GM18907 (cell line): ENCODE data around the gene P2RX2.

Experiments
- ATAC-seq: cut with Tn5 transposase; IDR thresholded peaks from one replicate; pipeline ENCODE4 v1.9.1; 2021; ENCODE audit warnings: mild to moderate bottlenecking, moderate library complexity; ENCODE audit not compliant: unreplicated experiment

P2RX2 gene

DNA sequence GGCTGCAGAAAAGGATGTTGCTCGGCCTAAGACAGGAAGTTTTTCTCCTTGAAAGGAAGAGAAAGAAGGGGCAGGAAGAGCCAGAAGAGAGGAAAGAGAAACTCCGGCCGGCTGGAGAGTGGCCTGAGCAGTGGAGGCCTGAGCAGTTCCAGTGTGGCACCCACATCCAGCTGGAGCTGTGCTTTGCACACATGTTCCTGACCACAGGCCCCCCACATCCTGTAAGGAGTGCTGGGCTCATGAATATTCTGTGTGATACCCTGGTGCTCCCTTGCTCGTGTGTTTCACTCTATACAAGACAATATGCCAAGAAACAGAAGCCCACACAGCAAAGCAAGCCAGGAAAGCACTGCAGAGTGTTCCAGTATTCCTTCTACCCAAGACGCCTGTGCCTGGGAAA, 41.5 kb downstream of the P2RX2 start:
- no peak for ATAC-seq

DNA sequence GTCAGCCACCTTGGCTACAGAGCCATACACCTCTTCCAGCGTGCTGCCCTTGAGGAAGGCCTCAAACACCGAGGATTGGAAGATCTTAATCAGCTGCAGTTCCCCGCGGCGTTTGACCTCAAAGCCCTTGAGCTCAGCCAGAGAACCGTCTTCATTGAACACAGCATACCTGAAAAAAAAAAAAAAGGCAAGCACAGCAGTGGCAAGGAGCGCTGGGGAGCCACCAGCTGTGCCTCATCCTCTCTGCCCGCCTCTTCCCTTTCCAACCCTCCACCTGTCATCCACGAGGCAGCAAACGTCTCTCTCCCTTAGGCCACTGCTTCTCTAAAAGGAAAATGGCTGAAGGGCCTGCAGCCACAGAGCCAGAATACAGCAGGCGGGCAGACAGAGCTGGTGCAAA, 42.4 kb downstream of the P2RX2 start:
- ATAC-seq, result no peak

DNA sequence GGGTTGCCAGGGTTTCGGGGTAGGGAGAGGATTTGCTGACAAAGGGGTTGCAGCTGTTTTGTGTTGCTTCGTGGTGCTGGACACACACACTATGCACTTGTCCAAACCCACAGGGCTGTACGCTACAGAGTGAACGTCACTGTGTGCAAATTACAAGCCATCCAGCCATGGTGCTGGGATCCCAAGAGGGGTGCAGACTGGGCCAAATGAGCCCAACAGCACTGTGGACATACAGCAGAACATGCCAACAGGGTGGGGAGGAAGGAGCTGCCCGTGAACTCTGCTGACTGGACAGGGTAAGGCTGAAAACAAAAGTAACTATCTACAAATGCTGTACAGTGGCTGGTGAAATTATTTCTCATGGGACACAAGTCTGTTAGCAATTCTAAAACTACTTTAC, 43.4 kb downstream of the P2RX2 start:
- ATAC-seq, result no peak

DNA sequence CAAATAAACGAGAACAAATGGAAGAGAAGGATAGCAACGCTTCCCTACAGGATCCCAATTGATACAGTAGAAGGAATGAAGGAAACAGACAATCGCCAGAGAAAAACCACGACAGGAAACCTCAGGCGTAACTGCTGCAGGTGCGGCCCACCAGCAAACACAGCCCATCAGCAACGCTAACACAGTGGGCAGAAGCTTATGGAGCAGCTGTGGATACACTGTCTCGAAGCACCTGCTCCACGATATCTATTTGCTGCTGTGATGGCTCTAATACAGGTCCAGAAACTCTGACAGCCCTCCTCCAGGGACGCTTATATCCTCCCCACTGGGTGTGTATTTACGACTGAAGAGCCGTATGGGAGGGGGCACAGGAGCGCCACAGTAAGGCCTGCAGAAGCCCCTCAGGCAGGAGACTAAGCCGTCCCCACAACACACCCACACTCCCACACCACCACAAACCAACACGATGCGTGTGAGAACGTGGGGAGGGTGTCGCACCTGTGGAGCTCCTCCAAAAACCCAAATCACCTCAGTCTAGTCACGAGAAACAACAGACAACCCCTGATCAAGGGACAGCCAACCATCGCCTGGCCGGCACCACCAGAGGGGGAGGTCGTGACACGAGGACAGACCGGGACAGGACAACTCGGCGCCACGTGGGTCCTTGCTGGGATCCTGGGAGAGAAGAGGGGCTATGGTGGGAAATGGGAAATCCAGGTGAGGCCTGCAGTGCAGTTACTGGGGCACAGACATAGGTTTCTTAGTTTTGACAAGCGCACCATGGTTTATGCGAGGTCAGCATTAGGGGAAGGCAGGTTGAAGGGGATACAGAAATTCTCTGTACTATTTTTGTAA, 44.6 kb downstream of the P2RX2 start:
- ATAC-seq, result no peak

DNA sequence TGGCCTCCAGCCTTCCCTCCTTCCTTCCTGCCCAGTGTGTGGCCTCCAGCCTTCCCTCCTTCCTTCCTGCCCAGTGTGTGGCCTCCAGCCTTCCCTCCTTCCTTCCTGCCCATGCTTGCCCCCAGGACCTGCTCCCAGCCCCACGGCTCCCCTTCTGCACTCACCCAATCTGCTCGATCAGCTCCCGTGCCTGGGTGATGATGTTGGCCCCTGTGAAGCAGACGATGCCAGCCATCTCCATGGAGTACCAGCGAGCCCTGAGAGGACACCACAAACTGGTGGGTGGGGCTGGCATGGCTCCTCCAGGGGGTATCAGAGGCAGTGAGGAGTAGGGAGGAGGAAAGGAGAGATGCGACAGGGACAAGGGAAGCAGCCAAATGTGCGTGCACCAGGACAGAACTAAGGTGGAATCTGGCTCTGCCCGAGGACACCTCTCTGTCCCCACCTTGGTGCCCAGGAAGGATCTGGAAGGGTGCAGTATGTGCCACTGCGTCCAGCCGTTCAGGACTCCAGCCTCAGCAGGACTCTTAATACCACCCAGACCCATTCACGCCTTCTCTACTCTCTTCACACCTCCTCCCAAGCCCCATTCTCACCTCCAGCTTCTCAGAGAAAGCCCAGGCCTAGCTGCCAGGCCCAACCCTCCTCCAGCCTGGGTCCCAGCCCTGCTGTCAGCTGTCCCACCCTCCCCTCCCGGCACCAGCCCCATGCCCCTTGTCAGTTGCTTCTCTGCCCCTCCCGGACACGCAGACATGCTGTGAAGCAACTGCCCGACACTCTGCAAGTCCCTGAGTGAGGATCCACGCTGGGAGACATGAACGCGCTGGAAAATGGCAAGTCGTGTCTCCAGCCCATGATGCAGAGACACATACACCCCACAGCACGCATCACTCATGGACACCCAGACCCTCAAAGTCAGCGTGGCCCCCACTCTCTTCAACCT, 45.9 kb downstream of the P2RX2 start:
- ATAC-seq, result no peak

DNA sequence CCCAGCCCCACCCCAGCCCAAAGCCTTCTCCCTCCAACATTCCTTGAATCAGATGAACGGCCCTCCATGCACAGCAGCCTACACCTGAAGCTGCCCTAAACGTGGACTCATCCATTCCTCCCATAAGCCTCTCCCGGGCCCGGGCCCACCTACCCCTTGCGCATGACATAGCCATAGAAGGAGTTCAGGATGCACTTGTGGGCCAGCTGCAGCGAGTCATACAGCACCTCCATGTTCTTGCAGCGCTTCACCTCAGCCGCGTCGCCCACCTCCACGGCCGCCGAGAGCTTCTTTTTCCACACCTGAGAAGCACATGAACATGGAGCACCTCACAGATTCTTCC, 46.5 kb downstream of the P2RX2 start:
- no peak for ATAC-seq

DNA sequence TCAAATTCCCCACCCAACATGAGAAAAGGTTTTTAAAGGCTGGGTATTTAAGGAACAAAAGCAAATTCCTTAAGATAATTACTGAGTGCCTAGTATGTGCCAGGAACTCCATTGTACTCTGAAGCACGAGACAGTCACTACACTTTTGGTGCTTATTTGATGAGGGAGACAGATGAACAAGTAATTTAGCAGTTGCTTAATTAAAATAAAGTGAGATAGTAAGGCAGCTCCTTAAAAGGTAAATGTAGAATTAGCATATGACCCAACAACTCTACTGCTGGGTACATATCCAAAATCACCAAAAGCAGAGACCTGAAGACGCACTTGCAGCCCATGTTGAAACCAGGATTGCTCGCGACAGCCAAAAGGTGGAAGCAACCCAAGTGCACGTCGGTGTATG, 47.2 kb downstream of the P2RX2 start:
- ATAC-seq, result no peak

DNA sequence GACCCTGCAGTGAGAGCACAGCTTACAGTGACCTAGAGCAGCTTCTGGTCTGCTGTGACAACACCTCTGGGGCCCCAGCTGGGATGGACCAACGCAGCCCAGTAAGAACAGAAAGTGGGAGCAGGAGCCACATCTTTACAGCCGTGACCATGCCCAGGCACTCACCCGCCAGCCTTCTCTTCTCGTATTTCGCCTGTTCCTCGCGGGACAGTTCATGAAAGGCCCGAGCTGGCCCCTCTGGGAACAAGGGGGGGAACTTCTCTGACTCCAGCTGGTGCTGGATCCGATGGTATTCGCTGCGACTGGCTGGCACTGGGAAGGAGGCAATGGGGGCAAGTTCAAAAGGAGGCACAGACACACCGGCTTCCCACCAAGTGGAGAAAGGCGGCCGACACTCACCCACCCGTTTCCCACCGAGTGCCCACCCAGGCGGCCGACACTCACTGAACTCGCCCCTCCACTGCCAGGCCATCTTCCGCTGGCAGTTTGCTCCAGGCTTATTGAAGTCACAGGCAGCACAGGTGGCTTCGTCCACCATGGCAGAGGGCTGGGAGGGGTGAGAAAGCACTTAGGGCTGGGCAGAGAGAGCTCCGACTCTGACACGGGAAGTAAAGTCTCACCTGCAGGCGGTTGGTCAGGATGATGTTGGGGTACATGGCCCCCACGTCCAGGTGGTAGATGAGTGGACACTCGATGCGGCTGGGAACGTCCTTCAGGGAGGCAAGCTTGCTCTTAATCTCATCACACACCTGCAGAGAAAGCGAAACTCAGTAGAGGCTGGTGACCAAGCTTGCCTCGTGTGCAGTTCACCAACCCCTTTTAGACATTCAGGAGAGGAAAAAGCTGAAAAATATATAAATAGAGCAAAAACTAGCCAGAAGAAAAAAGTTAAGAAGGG, 49.9 kb downstream of the P2RX2 start:
- ATAC-seq, result no peak

DNA sequence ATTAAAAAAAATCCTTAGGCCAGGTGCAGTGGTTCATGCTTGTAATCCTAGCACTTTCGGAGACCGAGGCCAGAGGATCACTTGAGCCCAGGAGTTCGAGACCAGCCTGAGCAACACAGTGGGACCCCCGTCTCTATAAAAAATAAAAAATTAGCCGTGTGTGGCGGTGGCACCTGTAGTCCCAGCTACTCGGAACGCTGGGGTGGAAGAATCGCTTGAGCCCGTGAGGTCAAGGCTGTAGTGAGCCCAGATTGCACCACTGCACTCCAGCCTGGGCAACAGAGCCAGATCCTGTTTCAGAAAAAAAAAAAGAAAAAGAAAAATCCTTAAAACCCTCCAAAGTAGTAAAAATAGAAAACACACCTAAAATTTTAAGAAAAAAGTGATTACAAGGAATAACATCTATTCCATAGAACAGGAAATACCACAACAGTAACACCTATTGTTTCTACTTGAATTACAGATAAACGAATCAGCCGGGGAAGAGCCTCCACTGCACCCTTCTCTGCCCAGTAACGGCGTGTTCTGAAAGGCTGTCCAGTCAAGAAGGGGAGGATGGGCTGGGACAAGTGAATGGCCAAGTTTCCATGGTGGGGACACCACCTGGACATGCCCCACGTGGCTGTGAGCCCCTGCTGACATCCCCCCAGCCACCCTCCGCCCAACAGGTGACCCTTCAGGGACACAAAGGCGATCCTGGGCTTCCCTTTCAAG, 50.7 kb downstream of the P2RX2 start:
- ATAC-seq, result no peak
